ENCODE results near the gene BEGAIN.

GRCh38 chr14:100538351-100539002 is 48.7 kb downstream of the BEGAIN start:
- TF ChIP-seq CTCF (IDR thresholded peaks at IDR 0.05; ENCODE audit: borderline replicate concordance, extremely low read depth, low read length, poor library complexity, severe bottlenecking) (no peak), EZH2 (IDR thresholded peaks at IDR 0.05; ENCODE audit: borderline replicate concordance, low read depth, low read length, severe bottlenecking) (no peak)

Data from DND-41 (cell line).